ENCODE results near the gene TMEM222.

Gene TMEM222

GRCh38 chr1:27353166-27353565, 31.2 kb downstream of the TMEM222 start:
- Histone ChIP-seq H3K4me3 (ENCODE audit: low read length) (no peak overlapping the region), H3K9me2 (replicated peaks; ENCODE audit: insufficient read depth, low read length) (no peaks in the 10 kb centered on the region), H3K9me3 (replicated peaks; ENCODE audit: insufficient read depth, low read length) (no peaks in the 10 kb centered on the region), H4K20me1 (ENCODE audit: insufficient read depth, low read length) (no peaks in the 10 kb centered on the region), H3K36me3 (replicated peaks; ENCODE audit: insufficient read depth, low read length) (no peaks in the 10 kb centered on the region), H3K79me2 (ENCODE audit: low read length) (no peaks in the 10 kb centered on the region), H3F3A (ENCODE audit: insufficient read depth, low read length) (no peaks in the 10 kb centered on the region), H2AFZ (ENCODE audit: low read length) (no peak overlapping the region), H3K27ac (ENCODE audit: low read length) (no peak overlapping the region), H3K4me1 (ENCODE audit: low read length) (no peaks in the 10 kb centered on the region), H3K4me2 (ENCODE audit: low read depth, low read length) (no peak overlapping the region), H3K27me3 (replicated peaks; ENCODE audit: insufficient read depth, low read length) (peaks cover 5% of the 10 kb centered on the region; the same call in 1 of the 2 replicates), H3K9ac (ENCODE audit: low read length) (no peak overlapping the region)
- no peak for DNase-seq
- no peak for TF ChIP-seq CTCF (IDR thresholded peaks at IDR 0.05; ENCODE audit: low read length)
- TF ChIP-seq EZH2 (optimal IDR thresholded peaks at IDR 0.05; ENCODE audit: low read depth, low read length), result no peak
- TF ChIP-seq EZH2phosphoT487 (IDR thresholded peaks at IDR 0.05; ENCODE audit: low read length), result no peak

GRCh38 chr1:27353629-27354028, 31.7 kb downstream of the TMEM222 start:
- no peak for DNase-seq
- Histone ChIP-seq H3K9me2 (replicated peaks; ENCODE audit: insufficient read depth, low read length) (no peaks in the 10 kb centered on the region), H3K9me3 (replicated peaks; ENCODE audit: insufficient read depth, low read length) (no peaks in the 10 kb centered on the region), H4K20me1 (ENCODE audit: insufficient read depth, low read length) (no peaks in the 10 kb centered on the region), H3F3A (ENCODE audit: insufficient read depth, low read length) (no peaks in the 10 kb centered on the region), H3K27ac (ENCODE audit: low read length) (no peak overlapping the region), H3K9ac (ENCODE audit: low read length) (no peak overlapping the region), H3K36me3 (replicated peaks; ENCODE audit: insufficient read depth, low read length) (no peaks in the 10 kb centered on the region), H3K4me1 (ENCODE audit: low read length) (no peaks in the 10 kb centered on the region), H3K4me3 (ENCODE audit: low read length) (no peak overlapping the region), H3K27me3 (replicated peaks; ENCODE audit: insufficient read depth, low read length) (peaks cover 8% of the 10 kb centered on the region; the same call in 1 of the 2 replicates), H3K4me2 (ENCODE audit: low read depth, low read length) (no peak overlapping the region), H3K79me2 (ENCODE audit: low read length) (no peaks in the 10 kb centered on the region), H2AFZ (ENCODE audit: low read length) (no peak overlapping the region)
- no peak for TF ChIP-seq EZH2 (optimal IDR thresholded peaks at IDR 0.05; ENCODE audit: low read depth, low read length)
- TF ChIP-seq CTCF (IDR thresholded peaks at IDR 0.05; ENCODE audit: low read length), result no peak
- TF ChIP-seq EZH2phosphoT487 (IDR thresholded peaks at IDR 0.05; ENCODE audit: low read length), result no peak

GRCh38 chr1:27355683-27356082, 33.7 kb downstream of the TMEM222 start:
- Histone ChIP-seq H3K4me3 (ENCODE audit: low read length) (no peak overlapping the region), H3K9me3 (replicated peaks; ENCODE audit: insufficient read depth, low read length) (no peaks in the 10 kb centered on the region), H3K9me2 (replicated peaks; ENCODE audit: insufficient read depth, low read length) (no peaks in the 10 kb centered on the region), H3K4me2 (ENCODE audit: low read depth, low read length) (no peak overlapping the region), H3K4me1 (ENCODE audit: low read length) (no peaks in the 10 kb centered on the region), H3K27me3 (replicated peaks; ENCODE audit: insufficient read depth, low read length) (peaks cover 17% of the 10 kb centered on the region), H3K79me2 (ENCODE audit: low read length) (no peaks in the 10 kb centered on the region), H3K9ac (ENCODE audit: low read length) (no peak overlapping the region), H2AFZ (ENCODE audit: low read length) (no peak overlapping the region), H4K20me1 (ENCODE audit: insufficient read depth, low read length) (no peaks in the 10 kb centered on the region), H3K27ac (ENCODE audit: low read length) (no peak overlapping the region), H3K36me3 (replicated peaks; ENCODE audit: insufficient read depth, low read length) (no peaks in the 10 kb centered on the region), H3F3A (ENCODE audit: insufficient read depth, low read length) (no peaks in the 10 kb centered on the region)
- no peak for DNase-seq
- no peak for TF ChIP-seq CTCF (IDR thresholded peaks at IDR 0.05; ENCODE audit: low read length)
- no peak for TF ChIP-seq EZH2phosphoT487 (IDR thresholded peaks at IDR 0.05; ENCODE audit: low read length)
- TF ChIP-seq EZH2 (optimal IDR thresholded peaks at IDR 0.05; ENCODE audit: low read depth, low read length), result no peak

Measured in MM.1S (cell line).